GM12878 (cell line): ENCODE results near the gene FNIP1. TPM values are rescaled to one million over a fixed set of nuclear protein-coding genes. Genes with fewer than 3 reads are reported as not detected.

Experiments used
- BCL11A ChIP-seq: IDR thresholded peaks from 2 replicates; pipeline ENCODE4 v1.6.1; 2011; ENCODE audit warnings: low read depth, low read length
- CEBPZ ChIP-seq: fragments of 150-350 bp; IDR thresholded peaks from 2 replicates; pipeline ENCODE4 v1.6.1; 2016; ENCODE audit warnings: low read depth, low read length
- HCFC1 ChIP-seq: fragments of 150-350 bp; IDR thresholded peaks from 2 replicates; pipeline ENCODE4 v1.6.1; 2014; ENCODE audit warnings: low read length
- PAX5 ChIP-seq: IDR thresholded peaks from 2 replicates; pipeline ENCODE4 v1.6.1; 2011; ENCODE audit warnings: low read depth, low read length, borderline replicate concordance
- REST ChIP-seq: IDR thresholded peaks from 2 replicates; pipeline ENCODE4 v1.6.1; 2012; ENCODE audit warnings: mild to moderate bottlenecking, low read depth, low read length
- SMAD1 ChIP-seq: fragments of 450-650 bp; IDR thresholded peaks from 2 replicates; pipeline ENCODE4 v1.6.1; 2018; ENCODE audit warnings: mild to moderate bottlenecking, low read depth; ENCODE audit not compliant: partially characterized antibody
- YBX1 ChIP-seq: fragments of 450-650 bp; IDR thresholded peaks from 2 replicates; pipeline ENCODE4 v1.6.1; 2016; ENCODE audit warnings: antibody characterized with exemption
- polyA plus RNA-seq, 11 experiments: library from polyadenylated mRNA; depleted of rRNA in 4 of 11; unstranded in 6 of 11; stranded (reverse) in 5 of 11; fragments of >200 nt; fragmentation: Nextera tagmentation in 4 of 11; fragmentation: Illumina TruSeq in 1 of 11; extraction: Ambion mirVana in 4 of 11; extraction: Trizol in 1 of 11; gene quantifications; 1 replicate in 1 of 11; 2 replicates in 10 of 11; pipeline versions ENCODE4 v1.2.1 to v1.2.3, GENCODE V29; 2011 to 2016; ENCODE audit warnings: inconsistent platforms in 2 of 11, missing spikeins in 2 of 11, low read depth in 1 of 11
- total RNA-seq, 4 experiments: library from RNA; depleted of rRNA in 3 of 4; stranded (reverse); fragments of >200 nt in 3 of 4; fragmentation: Illumina TruSeq in 1 of 4; extraction: Trizol in 1 of 4; gene quantifications; 2 replicates each; pipeline versions ENCODE4 v1.2.1 to v1.2.3, GENCODE V29; 2013 to 2021
- TF ChIP-seq, protein P1 (sequence below): fragments of 450-650 bp; IDR thresholded peaks from 2 replicates; pipeline ENCODE4 v1.6.1; 2018; ENCODE audit warnings: borderline replicate concordance, mild to moderate bottlenecking; ENCODE audit not compliant: partially characterized antibody
- TF ChIP-seq, protein P2 (sequence below): fragments of 450-650 bp; IDR thresholded peaks from 2 replicates; pipeline ENCODE4 v1.6.1; 2017; ENCODE audit warnings: mild to moderate bottlenecking
- TF ChIP-seq, protein P3 (sequence below): fragments of 450-650 bp; IDR thresholded peaks from 2 replicates; pipeline ENCODE4 v1.6.1; 2017; ENCODE audit warnings: low read depth, mild to moderate bottlenecking, moderate library complexity
- TF ChIP-seq, protein P4 (sequence below): fragments of 150-350 bp; IDR thresholded peaks from 2 replicates; pipeline ENCODE4 v1.6.1; 2014; ENCODE audit warnings: mild to moderate bottlenecking, low read depth, low read length
- TF ChIP-seq, protein P5 (sequence below): IDR thresholded peaks from 2 replicates; pipeline ENCODE4 v1.6.1; 2011; ENCODE audit warnings: low read depth, mild to moderate bottlenecking, low read length, moderate library complexity, borderline replicate concordance; ENCODE audit errors: extremely low read depth

Gene FNIP1
- total and polyA plus RNA-seq, 10 of the 15 experiments (the other 5 are each of a cell fraction or from before 2014, with no cell fraction given) = 4.3 to 18.0 (median 14.0) TPM

GRCh38 chr5:131796793-131797693 lies at the start of gene FNIP1 (continued):
- TF ChIP-seq, protein P1, sequence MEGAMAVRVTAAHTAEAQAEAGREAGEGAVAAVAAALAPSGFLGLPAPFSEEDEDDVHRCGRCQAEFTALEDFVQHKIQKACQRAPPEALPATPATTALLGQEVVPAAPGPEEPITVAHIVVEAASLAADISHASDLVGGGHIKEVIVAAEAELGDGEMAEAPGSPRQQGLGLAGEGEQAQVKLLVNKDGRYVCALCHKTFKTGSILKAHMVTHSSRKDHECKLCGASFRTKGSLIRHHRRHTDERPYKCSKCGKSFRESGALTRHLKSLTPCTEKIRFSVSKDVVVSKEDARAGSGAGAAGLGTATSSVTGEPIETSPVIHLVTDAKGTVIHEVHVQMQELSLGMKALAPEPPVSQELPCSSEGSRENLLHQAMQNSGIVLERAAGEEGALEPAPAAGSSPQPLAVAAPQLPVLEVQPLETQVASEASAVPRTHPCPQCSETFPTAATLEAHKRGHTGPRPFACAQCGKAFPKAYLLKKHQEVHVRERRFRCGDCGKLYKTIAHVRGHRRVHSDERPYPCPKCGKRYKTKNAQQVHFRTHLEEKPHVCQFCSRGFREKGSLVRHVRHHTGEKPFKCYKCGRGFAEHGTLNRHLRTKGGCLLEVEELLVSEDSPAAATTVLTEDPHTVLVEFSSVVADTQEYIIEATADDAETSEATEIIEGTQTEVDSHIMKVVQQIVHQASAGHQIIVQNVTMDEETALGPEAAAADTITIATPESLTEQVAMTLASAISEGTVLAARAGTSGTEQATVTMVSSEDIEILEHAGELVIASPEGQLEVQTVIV = peak; percentile 19
- TF ChIP-seq REST (no peak), PAX5 (no peak), CEBPZ (no peak), BCL11A (no peak), SMAD1 (no peak), HCFC1 (peak; percentile 29; the same call in 1 of the 2 replicates), YBX1 (no peak)
- TF ChIP-seq, protein P2, sequence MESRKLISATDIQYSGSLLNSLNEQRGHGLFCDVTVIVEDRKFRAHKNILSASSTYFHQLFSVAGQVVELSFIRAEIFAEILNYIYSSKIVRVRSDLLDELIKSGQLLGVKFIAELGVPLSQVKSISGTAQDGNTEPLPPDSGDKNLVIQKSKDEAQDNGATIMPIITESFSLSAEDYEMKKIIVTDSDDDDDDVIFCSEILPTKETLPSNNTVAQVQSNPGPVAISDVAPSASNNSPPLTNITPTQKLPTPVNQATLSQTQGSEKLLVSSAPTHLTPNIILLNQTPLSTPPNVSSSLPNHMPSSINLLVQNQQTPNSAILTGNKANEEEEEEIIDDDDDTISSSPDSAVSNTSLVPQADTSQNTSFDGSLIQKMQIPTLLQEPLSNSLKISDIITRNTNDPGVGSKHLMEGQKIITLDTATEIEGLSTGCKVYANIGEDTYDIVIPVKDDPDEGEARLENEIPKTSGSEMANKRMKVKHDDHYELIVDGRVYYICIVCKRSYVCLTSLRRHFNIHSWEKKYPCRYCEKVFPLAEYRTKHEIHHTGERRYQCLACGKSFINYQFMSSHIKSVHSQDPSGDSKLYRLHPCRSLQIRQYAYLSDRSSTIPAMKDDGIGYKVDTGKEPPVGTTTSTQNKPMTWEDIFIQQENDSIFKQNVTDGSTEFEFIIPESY = no peak
- TF ChIP-seq, protein P3, sequence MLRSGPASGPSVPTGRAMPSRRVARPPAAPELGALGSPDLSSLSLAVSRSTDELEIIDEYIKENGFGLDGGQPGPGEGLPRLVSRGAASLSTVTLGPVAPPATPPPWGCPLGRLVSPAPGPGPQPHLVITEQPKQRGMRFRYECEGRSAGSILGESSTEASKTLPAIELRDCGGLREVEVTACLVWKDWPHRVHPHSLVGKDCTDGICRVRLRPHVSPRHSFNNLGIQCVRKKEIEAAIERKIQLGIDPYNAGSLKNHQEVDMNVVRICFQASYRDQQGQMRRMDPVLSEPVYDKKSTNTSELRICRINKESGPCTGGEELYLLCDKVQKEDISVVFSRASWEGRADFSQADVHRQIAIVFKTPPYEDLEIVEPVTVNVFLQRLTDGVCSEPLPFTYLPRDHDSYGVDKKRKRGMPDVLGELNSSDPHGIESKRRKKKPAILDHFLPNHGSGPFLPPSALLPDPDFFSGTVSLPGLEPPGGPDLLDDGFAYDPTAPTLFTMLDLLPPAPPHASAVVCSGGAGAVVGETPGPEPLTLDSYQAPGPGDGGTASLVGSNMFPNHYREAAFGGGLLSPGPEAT = peak; percentile 70
- TF ChIP-seq, protein P4, sequence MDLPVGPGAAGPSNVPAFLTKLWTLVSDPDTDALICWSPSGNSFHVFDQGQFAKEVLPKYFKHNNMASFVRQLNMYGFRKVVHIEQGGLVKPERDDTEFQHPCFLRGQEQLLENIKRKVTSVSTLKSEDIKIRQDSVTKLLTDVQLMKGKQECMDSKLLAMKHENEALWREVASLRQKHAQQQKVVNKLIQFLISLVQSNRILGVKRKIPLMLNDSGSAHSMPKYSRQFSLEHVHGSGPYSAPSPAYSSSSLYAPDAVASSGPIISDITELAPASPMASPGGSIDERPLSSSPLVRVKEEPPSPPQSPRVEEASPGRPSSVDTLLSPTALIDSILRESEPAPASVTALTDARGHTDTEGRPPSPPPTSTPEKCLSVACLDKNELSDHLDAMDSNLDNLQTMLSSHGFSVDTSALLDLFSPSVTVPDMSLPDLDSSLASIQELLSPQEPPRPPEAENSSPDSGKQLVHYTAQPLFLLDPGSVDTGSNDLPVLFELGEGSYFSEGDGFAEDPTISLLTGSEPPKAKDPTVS = no peak
- TF ChIP-seq, protein P5, sequence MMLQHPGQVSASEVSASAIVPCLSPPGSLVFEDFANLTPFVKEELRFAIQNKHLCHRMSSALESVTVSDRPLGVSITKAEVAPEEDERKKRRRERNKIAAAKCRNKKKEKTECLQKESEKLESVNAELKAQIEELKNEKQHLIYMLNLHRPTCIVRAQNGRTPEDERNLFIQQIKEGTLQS = peak; percentile 86; the same call in 1 of the 2 replicates
